ENCODE measurements around the gene MIB1. TPM values are rescaled to one million over a fixed set of nuclear protein-coding genes. Genes with fewer than 3 reads are reported as not detected.

Gene MIB1
- total RNA-seq, 1 experiment from 2014 or later = 48.8 TPM

- no peak overlapping the region for H3K23ac ChIP-seq (ENCODE audit: insufficient read length, low read depth, low read length)
- H3K27me3 ChIP-seq (ENCODE audit: insufficient read depth, low read length) = no peaks in the 10 kb centered on the region
- Mint-ChIP-seq H3K36me3 (ENCODE audit: insufficient read depth in 1 of 3, low read depth in 3 of 3) (peaks cover 0 to 19% (median 7%) of the 10 kb centered on the region in 3 experiments; a peak in 5 of 7 replicates), H3K27me3 (ENCODE audit: low read depth) (no peaks in the 10 kb centered on the region), H3K4me1 (peaks cover 0 to 9% of the 10 kb centered on the region in 2 experiments), H3K27ac (no peak overlapping the region; a peak in 2 of 7 replicates), H3K4me3 (no peak overlapping the region), H3K9me3 (no peaks in the 10 kb centered on the region)
- no peak overlapping the region for H2AFZ ChIP-seq (ENCODE audit: low read length)
- no peak overlapping the region for H2AK5ac ChIP-seq (ENCODE audit: insufficient read length, low read length)
- H4K5ac ChIP-seq (ENCODE audit: insufficient read length, low read depth, low read length) = no peak overlapping the region
- H2BK20ac ChIP-seq (ENCODE audit: low read depth, low read length, poor library complexity, severe bottlenecking) = no peak overlapping the region
- no peak overlapping the region for H3K18ac ChIP-seq (ENCODE audit: insufficient read length, low read depth, low read length)
- no peak overlapping the region for H3K4me2 ChIP-seq (ENCODE audit: insufficient read depth, insufficient read length, low read length)
- no peaks in the 10 kb centered on the region for H3K23me2 ChIP-seq (ENCODE audit: insufficient read length, low read depth, low read length, poor library complexity, severe bottlenecking)
- no peak overlapping the region for H2BK12ac ChIP-seq (ENCODE audit: insufficient read length, low read depth, low read length)
- H3K79me2 ChIP-seq (ENCODE audit: insufficient read depth, low read length) = no peaks in the 10 kb centered on the region
- H3K4me1 ChIP-seq (ENCODE audit: insufficient read depth, low read length) = no peaks in the 10 kb centered on the region
- no peak for TF ChIP-seq CTCF (conservative IDR thresholded peaks at IDR 0.05)
- H3K9me3 ChIP-seq (ENCODE audit: control insufficient read depth, low read depth, low read length) = no peaks in the 10 kb centered on the region
- no peak overlapping the region for H3K27ac ChIP-seq (ENCODE audit: insufficient read length, low read depth, low read length)
- H3K14ac ChIP-seq (ENCODE audit: insufficient read depth, low read length) = no peak overlapping the region
- H3K79me1 ChIP-seq (ENCODE audit: insufficient read depth, low read depth, low read length, poor library complexity, severe bottlenecking) = no peaks in the 10 kb centered on the region
- H4K20me1 ChIP-seq (ENCODE audit: control insufficient read depth, insufficient read depth, insufficient read length) = no peaks in the 10 kb centered on the region
- H2BK5ac ChIP-seq (ENCODE audit: insufficient read length, low read length) = no peak overlapping the region
- H3T11ph ChIP-seq (ENCODE audit: low read length) = no peak overlapping the region
- no peak for DNase-seq
- H3K56ac ChIP-seq (ENCODE audit: insufficient read length, low read depth, low read length) = no peak overlapping the region
- H3K9ac ChIP-seq (ENCODE audit: extremely low read depth, insufficient read length, low read length) = no peak overlapping the region
- no CpG with 5 or more reads among the region's 4 CpGs for WGBS (ENCODE audit: extremely low coverage, insufficient read length, low lambda C conversion rate)
- H4K8ac ChIP-seq (replicated peaks; ENCODE audit: insufficient read length, low read depth, low read length) = no peak overlapping the region
- no peak overlapping the region for H3K4ac ChIP-seq (ENCODE audit: low read depth, low read length)
- H2BK15ac ChIP-seq (ENCODE audit: low read depth, low read length) = no peak overlapping the region
- no peak overlapping the region for H2BK120ac ChIP-seq (ENCODE audit: low read depth, low read length, poor library complexity, severe bottlenecking)
- no peak overlapping the region for H4K91ac ChIP-seq (ENCODE audit: insufficient read length, low read depth, low read length)
These were observed 93.2 kb downstream of the MIB1 start for GRCh38 chr18:21833604-21834298.

Data from H9 (cell line).